ENCODE measurements around the gene ARHGAP12.

The ARHGAP12 gene

DNA sequence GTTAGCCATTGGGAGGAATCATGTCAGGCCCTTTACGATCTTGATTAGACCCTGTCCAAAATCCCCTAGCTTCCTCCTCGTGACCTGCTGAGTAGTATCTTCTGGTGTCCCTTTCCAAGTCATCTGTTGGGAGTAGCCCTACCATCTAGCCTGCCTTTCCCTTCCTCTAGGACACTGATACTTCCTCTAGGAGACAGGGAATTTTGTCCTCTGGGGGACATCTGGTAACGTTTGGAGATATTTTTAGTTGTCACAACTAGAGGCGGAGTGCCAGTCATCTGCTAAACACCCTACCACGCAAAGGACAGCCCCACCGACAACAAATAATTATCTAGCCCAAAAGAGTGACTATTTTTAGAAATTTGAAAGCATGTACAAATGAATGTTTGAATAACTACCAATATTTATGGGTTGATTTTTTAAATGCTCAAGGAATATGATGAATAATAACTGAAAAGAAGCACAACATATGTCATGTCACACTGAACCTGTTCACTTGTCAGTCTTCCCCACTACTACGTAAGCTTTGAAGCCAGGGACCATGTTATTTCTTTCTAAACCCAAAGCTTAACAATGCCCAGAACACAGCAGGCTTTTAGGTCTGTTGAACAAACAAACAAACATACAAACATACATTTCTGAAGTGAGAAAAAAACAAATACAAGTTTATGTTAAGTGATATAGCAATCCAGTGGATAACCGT, 105.9 kb downstream of the ARHGAP12 start:
- H3K79me2 ChIP-seq (ENCODE audit: insufficient read depth, low read length), result no peaks in the 10 kb centered on the region
- H3K4me1 ChIP-seq (ENCODE audit: insufficient read depth, low read length, severe bottlenecking), result no peaks in the 10 kb centered on the region
- H3K36me3 ChIP-seq (ENCODE audit: insufficient read depth, low read length), result no peaks in the 10 kb centered on the region
- H3K27ac ChIP-seq (ENCODE audit: low read depth, low read length, poor library complexity, severe bottlenecking), result no peak overlapping the region
- no peaks in the 10 kb centered on the region for H4K20me1 ChIP-seq (ENCODE audit: insufficient read depth, low read length)
- H3K9me2 ChIP-seq (ENCODE audit: low read depth, low read length), result no peaks in the 10 kb centered on the region
- TF ChIP-seq, protein P1, sequence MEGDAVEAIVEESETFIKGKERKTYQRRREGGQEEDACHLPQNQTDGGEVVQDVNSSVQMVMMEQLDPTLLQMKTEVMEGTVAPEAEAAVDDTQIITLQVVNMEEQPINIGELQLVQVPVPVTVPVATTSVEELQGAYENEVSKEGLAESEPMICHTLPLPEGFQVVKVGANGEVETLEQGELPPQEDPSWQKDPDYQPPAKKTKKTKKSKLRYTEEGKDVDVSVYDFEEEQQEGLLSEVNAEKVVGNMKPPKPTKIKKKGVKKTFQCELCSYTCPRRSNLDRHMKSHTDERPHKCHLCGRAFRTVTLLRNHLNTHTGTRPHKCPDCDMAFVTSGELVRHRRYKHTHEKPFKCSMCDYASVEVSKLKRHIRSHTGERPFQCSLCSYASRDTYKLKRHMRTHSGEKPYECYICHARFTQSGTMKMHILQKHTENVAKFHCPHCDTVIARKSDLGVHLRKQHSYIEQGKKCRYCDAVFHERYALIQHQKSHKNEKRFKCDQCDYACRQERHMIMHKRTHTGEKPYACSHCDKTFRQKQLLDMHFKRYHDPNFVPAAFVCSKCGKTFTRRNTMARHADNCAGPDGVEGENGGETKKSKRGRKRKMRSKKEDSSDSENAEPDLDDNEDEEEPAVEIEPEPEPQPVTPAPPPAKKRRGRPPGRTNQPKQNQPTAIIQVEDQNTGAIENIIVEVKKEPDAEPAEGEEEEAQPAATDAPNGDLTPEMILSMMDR (IDR thresholded peaks at IDR 0.05; ENCODE audit: low read length), result no peak
- TF ChIP-seq EZH2 (IDR thresholded peaks at IDR 0.05; ENCODE audit: borderline replicate concordance, low read length), result no peak
- no peaks in the 10 kb centered on the region for H3K9me3 ChIP-seq (ENCODE audit: low read length)
- H3K4me2 ChIP-seq (ENCODE audit: low read length), result no peak overlapping the region
- no peaks in the 10 kb centered on the region for H3F3A ChIP-seq (ENCODE audit: insufficient read depth, low read length)
- no peaks in the 10 kb centered on the region for H3K27me3 ChIP-seq (ENCODE audit: insufficient read depth, low read length)
- H3K4me3 ChIP-seq (ENCODE audit: low read depth, low read length, poor library complexity, severe bottlenecking), result no peak overlapping the region
- H2AFZ ChIP-seq (ENCODE audit: low read length), result no peak overlapping the region
- H3K9ac ChIP-seq (ENCODE audit: low read length), result no peak overlapping the region

DNA sequence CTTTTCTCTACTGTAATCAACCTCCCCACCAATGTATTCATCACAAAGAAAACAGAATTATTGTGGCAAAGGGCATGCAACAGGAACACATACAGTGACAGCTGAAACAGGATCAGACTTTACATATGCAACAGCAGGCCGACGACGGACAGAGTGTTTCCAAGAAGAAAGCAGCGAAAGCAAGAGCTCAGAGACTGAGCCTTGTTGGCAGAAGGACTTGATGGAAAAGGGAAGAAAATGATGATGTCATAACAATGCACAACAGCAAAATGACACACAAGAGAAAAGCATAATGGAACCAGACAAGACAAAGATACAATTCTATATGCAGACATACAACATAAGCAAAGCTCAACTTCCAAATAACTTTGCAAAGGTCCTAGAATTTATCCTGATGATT, 106.5 kb downstream of the ARHGAP12 start:
- no peak overlapping the region for H3K27ac ChIP-seq (ENCODE audit: low read depth, low read length, poor library complexity, severe bottlenecking)
- no peaks in the 10 kb centered on the region for H4K20me1 ChIP-seq (ENCODE audit: insufficient read depth, low read length)
- H3K4me1 ChIP-seq (ENCODE audit: insufficient read depth, low read length, severe bottlenecking), result no peaks in the 10 kb centered on the region
- no peak overlapping the region for H3K4me2 ChIP-seq (ENCODE audit: low read length)
- H3K4me3 ChIP-seq (ENCODE audit: low read depth, low read length, poor library complexity, severe bottlenecking), result no peak overlapping the region
- H2AFZ ChIP-seq (ENCODE audit: low read length), result no peak overlapping the region
- no peaks in the 10 kb centered on the region for H3F3A ChIP-seq (ENCODE audit: insufficient read depth, low read length)
- no peaks in the 10 kb centered on the region for H3K36me3 ChIP-seq (ENCODE audit: insufficient read depth, low read length)
- no peaks in the 10 kb centered on the region for H3K79me2 ChIP-seq (ENCODE audit: insufficient read depth, low read length)
- H3K27me3 ChIP-seq (ENCODE audit: insufficient read depth, low read length), result no peaks in the 10 kb centered on the region
- TF ChIP-seq EZH2 (IDR thresholded peaks at IDR 0.05; ENCODE audit: borderline replicate concordance, low read length), result no peak
- TF ChIP-seq, protein P1 (IDR thresholded peaks at IDR 0.05; ENCODE audit: low read length), result no peak
- no peaks in the 10 kb centered on the region for H3K9me3 ChIP-seq (ENCODE audit: low read length)
- no peaks in the 10 kb centered on the region for H3K9me2 ChIP-seq (ENCODE audit: low read depth, low read length)
- H3K9ac ChIP-seq (ENCODE audit: low read length), result no peak overlapping the region

DNA sequence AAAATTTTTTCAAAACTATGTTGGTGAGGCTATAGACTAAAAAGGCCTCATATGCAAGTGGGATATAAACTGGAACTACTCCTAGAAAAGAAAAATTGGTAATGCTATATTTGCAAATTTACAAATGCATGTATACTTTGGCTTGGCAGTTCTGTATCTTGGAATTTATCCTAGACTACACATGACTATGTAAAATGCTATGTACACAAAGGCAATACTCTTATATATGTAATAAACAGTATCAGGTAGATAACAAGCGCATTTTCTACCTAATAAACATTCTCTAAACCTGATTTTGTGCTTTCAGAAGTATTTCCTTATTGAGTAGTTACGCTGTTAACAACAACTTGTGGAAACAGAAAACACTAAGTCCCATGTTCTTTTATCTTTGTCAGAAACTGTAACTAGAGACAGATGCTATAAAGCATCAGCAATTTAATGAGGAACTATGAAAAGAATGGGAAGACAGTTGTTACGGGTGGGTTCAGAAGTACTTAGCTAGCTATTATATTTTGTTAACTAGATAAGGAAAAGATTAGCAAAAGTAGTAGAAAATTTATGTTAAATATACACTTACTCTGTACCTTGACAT, 107.8 kb downstream of the ARHGAP12 start:
- no peaks in the 10 kb centered on the region for H3K9me3 ChIP-seq (ENCODE audit: low read length)
- no peaks in the 10 kb centered on the region for H3K79me2 ChIP-seq (ENCODE audit: insufficient read depth, low read length)
- H3K27ac ChIP-seq (ENCODE audit: low read depth, low read length, poor library complexity, severe bottlenecking), result no peak overlapping the region
- H3K4me2 ChIP-seq (ENCODE audit: low read length), result no peak overlapping the region
- H2AFZ ChIP-seq (ENCODE audit: low read length), result no peak overlapping the region
- no peaks in the 10 kb centered on the region for H4K20me1 ChIP-seq (ENCODE audit: insufficient read depth, low read length)
- no peaks in the 10 kb centered on the region for H3F3A ChIP-seq (ENCODE audit: insufficient read depth, low read length)
- no peaks in the 10 kb centered on the region for H3K36me3 ChIP-seq (ENCODE audit: insufficient read depth, low read length)
- TF ChIP-seq, protein P1 (IDR thresholded peaks at IDR 0.05; ENCODE audit: low read length), result no peak
- no peak for TF ChIP-seq EZH2 (IDR thresholded peaks at IDR 0.05; ENCODE audit: borderline replicate concordance, low read length)
- no peak overlapping the region for H3K9ac ChIP-seq (ENCODE audit: low read length)
- H3K9me2 ChIP-seq (ENCODE audit: low read depth, low read length), result no peaks in the 10 kb centered on the region
- no peaks in the 10 kb centered on the region for H3K4me1 ChIP-seq (ENCODE audit: insufficient read depth, low read length, severe bottlenecking)
- H3K4me3 ChIP-seq (ENCODE audit: low read depth, low read length, poor library complexity, severe bottlenecking), result no peak overlapping the region
- no peaks in the 10 kb centered on the region for H3K27me3 ChIP-seq (ENCODE audit: insufficient read depth, low read length)
